ENCODE data around the gene GRIN2B.

DNA sequence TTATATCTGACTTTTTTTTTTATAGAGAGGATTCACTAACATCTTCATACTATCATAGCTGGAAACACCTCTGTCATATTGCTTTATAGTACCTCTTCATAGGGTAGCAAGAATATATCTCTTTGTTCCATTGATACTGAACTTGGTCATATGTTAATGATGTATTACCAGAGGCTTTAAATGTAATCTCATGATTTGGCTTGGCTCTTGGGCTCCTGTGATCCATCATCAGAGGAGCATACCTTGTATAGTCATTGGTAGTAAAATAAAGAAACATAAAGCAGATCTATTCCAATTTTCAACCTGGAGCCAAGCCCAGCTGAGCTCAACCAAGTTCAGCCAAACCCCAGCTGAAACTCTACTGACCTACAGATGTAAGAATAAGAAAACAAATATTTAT is 43.2 kb upstream of the GRIN2B start:
- TF ChIP-seq, protein P1, sequence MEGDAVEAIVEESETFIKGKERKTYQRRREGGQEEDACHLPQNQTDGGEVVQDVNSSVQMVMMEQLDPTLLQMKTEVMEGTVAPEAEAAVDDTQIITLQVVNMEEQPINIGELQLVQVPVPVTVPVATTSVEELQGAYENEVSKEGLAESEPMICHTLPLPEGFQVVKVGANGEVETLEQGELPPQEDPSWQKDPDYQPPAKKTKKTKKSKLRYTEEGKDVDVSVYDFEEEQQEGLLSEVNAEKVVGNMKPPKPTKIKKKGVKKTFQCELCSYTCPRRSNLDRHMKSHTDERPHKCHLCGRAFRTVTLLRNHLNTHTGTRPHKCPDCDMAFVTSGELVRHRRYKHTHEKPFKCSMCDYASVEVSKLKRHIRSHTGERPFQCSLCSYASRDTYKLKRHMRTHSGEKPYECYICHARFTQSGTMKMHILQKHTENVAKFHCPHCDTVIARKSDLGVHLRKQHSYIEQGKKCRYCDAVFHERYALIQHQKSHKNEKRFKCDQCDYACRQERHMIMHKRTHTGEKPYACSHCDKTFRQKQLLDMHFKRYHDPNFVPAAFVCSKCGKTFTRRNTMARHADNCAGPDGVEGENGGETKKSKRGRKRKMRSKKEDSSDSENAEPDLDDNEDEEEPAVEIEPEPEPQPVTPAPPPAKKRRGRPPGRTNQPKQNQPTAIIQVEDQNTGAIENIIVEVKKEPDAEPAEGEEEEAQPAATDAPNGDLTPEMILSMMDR (IDR thresholded peaks at IDR 0.05) = no peak
- TF ChIP-seq POLR2A (IDR thresholded peaks at IDR 0.05) = no peak
